Progenitor cell of endocrine pancreas (in vitro differentiated cells): ENCODE data around the gene PPP3R1. TPM values are rescaled to one million over a fixed set of nuclear protein-coding genes. Genes with fewer than 3 reads are reported as not detected.
A peak's percentile ranks its signal among the peaks of the same experiment; 100 is the strongest.

Experiments
- DNase-seq: peaks from one replicate; pipeline ENCODE4 v3.0.0; 2021; ENCODE audit warnings: low spot score; ENCODE audit not compliant: unreplicated experiment
- H3K27ac Mint-ChIP-seq: 2 replicates; pipeline ENCODE4 v1.8.0; 2021; ENCODE audit warnings: mild to moderate bottlenecking, moderate library complexity, mixed read lengths
- H3K27me3 Mint-ChIP-seq: 2 replicates; pipeline ENCODE4 v1.8.0; 2021; ENCODE audit warnings: mixed read lengths
- H3K36me3 Mint-ChIP-seq: 2 replicates; pipeline ENCODE4 v1.8.0; 2022; ENCODE audit warnings: mixed read lengths; ENCODE audit not compliant: insufficient read depth
- H3K4me1 Mint-ChIP-seq: 2 replicates; pipeline ENCODE4 v1.8.0; 2021; ENCODE audit warnings: low read depth, mixed read lengths
- H3K4me3 Mint-ChIP-seq: 2 replicates; pipeline ENCODE4 v1.8.0; 2021; ENCODE audit warnings: low read depth, mild to moderate bottlenecking, moderate library complexity, mixed read lengths
- H3K9me3 Mint-ChIP-seq: 2 replicates; pipeline ENCODE4 v1.8.0; 2021; ENCODE audit warnings: low read depth, mixed read lengths
- CTCF ChIP-seq: fragments of 200-600 bp; sonication (generic); IDR thresholded peaks from one replicate; pipeline ENCODE4 v1.5.0; 2021; ENCODE audit warnings: antibody characterized with exemption, mild to moderate bottlenecking; ENCODE audit not compliant: unreplicated experiment
- total RNA-seq: library from RNA; stranded (reverse); gene quantifications from 2 replicates; pipeline ENCODE4 v1.2.1, GENCODE V29; 2021

Gene PPP3R1
- total RNA-seq, 1 donor from 2014 or later = 48.5 TPM

- H3K27ac Mint-ChIP-seq = no peak overlapping the region
- no peaks in the 10 kb centered on the region for H3K9me3 Mint-ChIP-seq
- H3K4me3 Mint-ChIP-seq = no peak overlapping the region
- H3K4me1 Mint-ChIP-seq = peaks cover 6% of the 10 kb centered on the region
- DNase-seq = no peak
- no peak for TF ChIP-seq CTCF
- H3K27me3 Mint-ChIP-seq = peaks cover 3% of the 10 kb centered on the region
- no peaks in the 10 kb centered on the region for H3K36me3 Mint-ChIP-seq
Observed at GRCh38 chr2:68263632-68264031, 11.3 kb upstream of the PPP3R1 start.

GRCh38 chr2:68258851-68259250 is 6.5 kb upstream of the PPP3R1 start:
- Mint-ChIP-seq H3K27ac (no peak overlapping the region), H3K9me3 (no peaks in the 10 kb centered on the region), H3K4me1 (peaks cover 9% of the 10 kb centered on the region), H3K36me3 (no peaks in the 10 kb centered on the region), H3K4me3 (no peak overlapping the region), H3K27me3 (no peaks in the 10 kb centered on the region)
- no peak for TF ChIP-seq CTCF
- DNase-seq = no peak

GRCh38 chr2:68256093-68256450 is 3.7 kb upstream of the PPP3R1 start:
- Mint-ChIP-seq H3K36me3 (no peaks in the 10 kb centered on the region), H3K27ac (no peak overlapping the region), H3K9me3 (no peaks in the 10 kb centered on the region), H3K4me1 (peaks cover 5% of the 10 kb centered on the region), H3K27me3 (no peaks in the 10 kb centered on the region), H3K4me3 (no peak overlapping the region)
- no peak for TF ChIP-seq CTCF
- DNase-seq = no peak

- H3K4me1 Mint-ChIP-seq = peaks cover 16% of the 10 kb centered on the region
- H3K36me3 Mint-ChIP-seq = no peaks in the 10 kb centered on the region
- peak overlapping the region; percentile 98 for H3K27ac Mint-ChIP-seq
- H3K27me3 Mint-ChIP-seq = no peaks in the 10 kb centered on the region
- DNase-seq = no peak
- TF ChIP-seq CTCF = no peak
- H3K4me3 Mint-ChIP-seq = peak overlapping the region; percentile 97
- H3K9me3 Mint-ChIP-seq = no peaks in the 10 kb centered on the region
Observed at GRCh38 chr2:68253219-68254068, 1.1 kb upstream of the PPP3R1 start.

GRCh38 chr2:68251855-68252399 is 405 bp downstream of the PPP3R1 start:
- peak overlapping the region; percentile 96 for H3K27ac Mint-ChIP-seq
- DNase-seq = peak; percentile 34
- H3K27me3 Mint-ChIP-seq = no peaks in the 10 kb centered on the region
- peaks cover 16% of the 10 kb centered on the region for H3K4me1 Mint-ChIP-seq
- no peaks in the 10 kb centered on the region for H3K9me3 Mint-ChIP-seq
- no peak for TF ChIP-seq CTCF
- no peaks in the 10 kb centered on the region for H3K36me3 Mint-ChIP-seq
- H3K4me3 Mint-ChIP-seq = peak overlapping the region; percentile 96
